ENCODE results near the gene COL4A5.

- no peak for TF ChIP-seq CEBPB (IDR thresholded peaks at IDR 0.05; ENCODE audit: low read depth)
- TF ChIP-seq CTCF (IDR thresholded peaks at IDR 0.05 in 2 of 3, conservative IDR thresholded peaks at IDR 0.05 in 1 of 3; ENCODE audit: borderline replicate concordance in 1 of 3, insufficient read depth in 1 of 3, low read depth in 2 of 3, low read length in 2 of 3), result no peak
- no peak for TF ChIP-seq YY1 (IDR thresholded peaks at IDR 0.05; ENCODE audit: extremely low read depth, insufficient replicate concordance, low read depth, low read length)
- TF ChIP-seq POLR2A (IDR thresholded peaks at IDR 0.05; ENCODE audit: borderline replicate concordance, extremely low read depth, insufficient read depth, insufficient read length), result no peak
- no peak for TF ChIP-seq JUND (IDR thresholded peaks at IDR 0.05)
- TF ChIP-seq EZH2 (IDR thresholded peaks at IDR 0.05), result no peak
- TF ChIP-seq RAD21 (IDR thresholded peaks at IDR 0.05; ENCODE audit: low read depth), result no peak
- no peak for TF ChIP-seq SIN3A (IDR thresholded peaks at IDR 0.05; ENCODE audit: low read depth)
- TF ChIP-seq EZH2phosphoT487 (IDR thresholded peaks at IDR 0.05; ENCODE audit: borderline replicate concordance), result no peak
- TF ChIP-seq, protein P1, sequence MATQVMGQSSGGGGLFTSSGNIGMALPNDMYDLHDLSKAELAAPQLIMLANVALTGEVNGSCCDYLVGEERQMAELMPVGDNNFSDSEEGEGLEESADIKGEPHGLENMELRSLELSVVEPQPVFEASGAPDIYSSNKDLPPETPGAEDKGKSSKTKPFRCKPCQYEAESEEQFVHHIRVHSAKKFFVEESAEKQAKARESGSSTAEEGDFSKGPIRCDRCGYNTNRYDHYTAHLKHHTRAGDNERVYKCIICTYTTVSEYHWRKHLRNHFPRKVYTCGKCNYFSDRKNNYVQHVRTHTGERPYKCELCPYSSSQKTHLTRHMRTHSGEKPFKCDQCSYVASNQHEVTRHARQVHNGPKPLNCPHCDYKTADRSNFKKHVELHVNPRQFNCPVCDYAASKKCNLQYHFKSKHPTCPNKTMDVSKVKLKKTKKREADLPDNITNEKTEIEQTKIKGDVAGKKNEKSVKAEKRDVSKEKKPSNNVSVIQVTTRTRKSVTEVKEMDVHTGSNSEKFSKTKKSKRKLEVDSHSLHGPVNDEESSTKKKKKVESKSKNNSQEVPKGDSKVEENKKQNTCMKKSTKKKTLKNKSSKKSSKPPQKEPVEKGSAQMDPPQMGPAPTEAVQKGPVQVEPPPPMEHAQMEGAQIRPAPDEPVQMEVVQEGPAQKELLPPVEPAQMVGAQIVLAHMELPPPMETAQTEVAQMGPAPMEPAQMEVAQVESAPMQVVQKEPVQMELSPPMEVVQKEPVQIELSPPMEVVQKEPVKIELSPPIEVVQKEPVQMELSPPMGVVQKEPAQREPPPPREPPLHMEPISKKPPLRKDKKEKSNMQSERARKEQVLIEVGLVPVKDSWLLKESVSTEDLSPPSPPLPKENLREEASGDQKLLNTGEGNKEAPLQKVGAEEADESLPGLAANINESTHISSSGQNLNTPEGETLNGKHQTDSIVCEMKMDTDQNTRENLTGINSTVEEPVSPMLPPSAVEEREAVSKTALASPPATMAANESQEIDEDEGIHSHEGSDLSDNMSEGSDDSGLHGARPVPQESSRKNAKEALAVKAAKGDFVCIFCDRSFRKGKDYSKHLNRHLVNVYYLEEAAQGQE (IDR thresholded peaks at IDR 0.05; ENCODE audit: low read depth), result no peak
Observed at GRCh38 chrX:108732630-108733321, 293.1 kb downstream of the COL4A5 start.
